Hepatocyte (in vitro differentiated cells): ENCODE results near the gene HK2. TPM values are rescaled to one million over a fixed set of nuclear protein-coding genes. Genes with fewer than 3 reads are reported as not detected.
"Not testable (repeated sequence)": the region's sequence is repeated elsewhere in the genome, so short reads cannot be mapped to it uniquely, and the experiment has no call there.

ENCODE experiments used
- DNase-seq: peaks from one replicate; pipeline ENCODE4 v3.0.0-alpha.2; 2016; ENCODE audit warnings: low spot score
- H2AFZ ChIP-seq: fragments of 200-600 bp; sonication (generic); 2 replicates; pipeline ENCODE4 v1.6.0; 2016; ENCODE audit warnings: antibody characterized with exemption, mild to moderate bottlenecking
- H3K27ac ChIP-seq: fragments of 200-600 bp; sonication (generic); 2 replicates; pipeline ENCODE4 v1.5.1; 2016; ENCODE audit warnings: mild to moderate bottlenecking
- H3K27me3 ChIP-seq: fragments of 200-600 bp; sonication (generic); 2 replicates; pipeline ENCODE4 v1.6.1; 2016
- H3K36me3 ChIP-seq: fragments of 200-600 bp; sonication (generic); replicated peaks from 2 replicates; pipeline ENCODE4 v1.5.1; 2016; ENCODE audit warnings: low read depth; ENCODE audit not compliant: insufficient read depth
- H3K4me1 ChIP-seq: fragments of 200-600 bp; sonication (generic); 2 replicates; pipeline ENCODE4 v1.5.1; 2016; ENCODE audit warnings: mild to moderate bottlenecking, moderate library complexity; ENCODE audit not compliant: insufficient read depth
- H3K4me2 ChIP-seq: fragments of 200-600 bp; sonication (generic); 2 replicates; pipeline ENCODE4 v1.6.0; 2016
- H3K4me3 ChIP-seq: fragments of 200-600 bp; sonication (generic); 2 replicates; pipeline ENCODE4 v1.5.1; 2016; ENCODE audit warnings: mild to moderate bottlenecking
- H3K79me2 ChIP-seq: fragments of 200-600 bp; sonication (generic); 2 replicates; pipeline ENCODE4 v1.6.0; 2017; ENCODE audit warnings: mild to moderate bottlenecking
- H3K9me2 ChIP-seq: fragments of 200-600 bp; sonication (generic); replicated peaks from 2 replicates; pipeline ENCODE4 v1.6.0; 2017; ENCODE audit warnings: mild to moderate bottlenecking; ENCODE audit not compliant: insufficient read depth
- H3K9me3 ChIP-seq: fragments of 200-600 bp; sonication (generic); 2 replicates; pipeline ENCODE4 v1.5.1; 2016; ENCODE audit warnings: low read depth, mild to moderate bottlenecking
- H4K20me1 ChIP-seq: fragments of 200-600 bp; sonication (generic); 2 replicates; pipeline ENCODE4 v1.6.0; 2016; ENCODE audit warnings: mild to moderate bottlenecking; ENCODE audit not compliant: insufficient read depth, poor library complexity, severe bottlenecking
- CTCF ChIP-seq: fragments of 200-600 bp; sonication (generic); IDR thresholded peaks from 2 replicates; pipeline ENCODE4 v1.5.1; 2016; ENCODE audit warnings: antibody characterized with exemption, mild to moderate bottlenecking; ENCODE audit not compliant: poor library complexity
- EZH2 ChIP-seq: fragments of 200-600 bp; sonication (generic); IDR thresholded peaks from 2 replicates; pipeline ENCODE4 v1.6.1; 2016; ENCODE audit warnings: antibody characterized with exemption, mild to moderate bottlenecking, borderline replicate concordance
- EZH2phosphoT487 ChIP-seq: fragments of 200-600 bp; sonication (generic); IDR thresholded peaks from one replicate; pipeline ENCODE4 v1.6.1; 2018; ENCODE audit warnings: antibody characterized with exemption, mild to moderate bottlenecking, low read depth, moderate library complexity; ENCODE audit not compliant: unreplicated experiment, severe bottlenecking
- WGBS: methylation state at CpG from one replicate; pipeline ENCODE4 v1.1.6; 2016; ENCODE audit warnings: low lambda C conversion rate; ENCODE audit errors: missing lambda C conversion rate; 5-methylcytosine and 5-hydroxymethylcytosine counted together
- polyA plus RNA-seq: library from polyadenylated mRNA; unstranded; fragments of >200 nt; fragmentation: Nextera tagmentation; extraction: Ambion mirVana; gene quantifications from 2 replicates; pipeline ENCODE4 v1.2.1, GENCODE V29; 2016
- total RNA-seq: library from RNA; depleted of rRNA; stranded (reverse); fragments of >200 nt; gene quantifications from 2 replicates; pipeline ENCODE4 v1.2.3, GENCODE V29; 2014

Gene HK2
- total and polyA plus RNA-seq, 2 experiments from 2014 or later: 25.4 to 25.6 TPM

- Histone ChIP-seq H3K4me1 (no peaks in the 10 kb centered on the region), H3K79me2 (no peaks in the 10 kb centered on the region), H3K36me3 (no peaks in the 10 kb centered on the region), H3K27me3 (no peaks in the 10 kb centered on the region), H3K27ac (no peak overlapping the region), H3K4me2 (no peak overlapping the region), H4K20me1 (no peaks in the 10 kb centered on the region), H2AFZ (no peak overlapping the region), H3K9me3 (no peaks in the 10 kb centered on the region), H3K4me3 (no peak overlapping the region), H3K9me2 (no peaks in the 10 kb centered on the region)
- TF ChIP-seq EZH2: no peak
- no peak for TF ChIP-seq CTCF
- TF ChIP-seq EZH2phosphoT487: no peak
- WGBS: 94% methylated on average over 8 of the region's 8 CpGs
- DNase-seq: no peak
These were observed 56.8 kb downstream of the HK2 start for GRCh38 chr2:74890711-74891110.

- H3K4me1 ChIP-seq: no peaks in the 10 kb centered on the region
- DNase-seq: no peak
- H3K9me2 ChIP-seq: no peaks in the 10 kb centered on the region
- no peak overlapping the region for H3K4me3 ChIP-seq
- no peak overlapping the region for H3K27ac ChIP-seq
- no peaks in the 10 kb centered on the region for H3K36me3 ChIP-seq
- TF ChIP-seq EZH2 (no peak), EZH2phosphoT487 (no peak), CTCF (no peak)
- no peaks in the 10 kb centered on the region for H3K9me3 ChIP-seq
- no peaks in the 10 kb centered on the region for H4K20me1 ChIP-seq
- H3K4me2 ChIP-seq: no peak overlapping the region
- 96% methylated on average over 7 of the region's 7 CpGs for WGBS
- no peak overlapping the region for H2AFZ ChIP-seq
- no peaks in the 10 kb centered on the region for H3K79me2 ChIP-seq
- H3K27me3 ChIP-seq: no peaks in the 10 kb centered on the region
These were observed 57.3 kb downstream of the HK2 start for GRCh38 chr2:74891136-74891764.

- 93% methylated on average over 4 of the region's 4 CpGs for WGBS
- DNase-seq: not testable (repeated sequence)
These were observed 57.9 kb downstream of the HK2 start for GRCh38 chr2:74891816-74892215.

GRCh38 chr2:74892609-74893008 is 58.7 kb downstream of the HK2 start:
- H3K36me3 ChIP-seq: no peaks in the 10 kb centered on the region
- H3K4me2 ChIP-seq: no peak overlapping the region
- no peaks in the 10 kb centered on the region for H3K9me2 ChIP-seq
- H3K4me3 ChIP-seq: no peak overlapping the region
- no peaks in the 10 kb centered on the region for H3K27me3 ChIP-seq
- H3K27ac ChIP-seq: no peak overlapping the region
- no peaks in the 10 kb centered on the region for H3K9me3 ChIP-seq
- whole genome bisulfite sequencing: 84% methylated on average over 5 of the region's 5 CpGs
- no peak for TF ChIP-seq EZH2
- TF ChIP-seq EZH2phosphoT487: no peak
- no peak for TF ChIP-seq CTCF
- no peaks in the 10 kb centered on the region for H3K79me2 ChIP-seq
- no peaks in the 10 kb centered on the region for H3K4me1 ChIP-seq
- no peak for DNase-seq
- H2AFZ ChIP-seq: no peak overlapping the region
- no peaks in the 10 kb centered on the region for H4K20me1 ChIP-seq

More at GRCh38 chr2:74891816-74892215, 57.9 kb downstream of the HK2 start:
- H3K4me2 ChIP-seq, H3K9me2 ChIP-seq, H3K36me3 ChIP-seq, H3K79me2 ChIP-seq, H3K4me1 ChIP-seq, H3K4me3 ChIP-seq, H3K27me3 ChIP-seq, H3K27ac ChIP-seq, H4K20me1 ChIP-seq, H2AFZ ChIP-seq, H3K9me3 ChIP-seq: not testable (repeated sequence)
